ENCODE measurements around the gene ARHGAP21. TPM values are rescaled to one million over a fixed set of nuclear protein-coding genes. Genes with fewer than 3 reads are reported as not detected.
A peak's percentile ranks its signal among the peaks of the same experiment; 100 is the strongest.

ARHGAP21 gene
- total and polyA plus RNA-seq, 9 of the 15 experiments (the other 6 are each of a cell fraction or from before 2014, with no cell fraction given), result 13.6 to 145 (median 60.8) TPM

- TF ChIP-seq NCOR1 (IDR thresholded peaks at IDR 0.05), result no peak
- TF ChIP-seq MCM5 (IDR thresholded peaks at IDR 0.05; ENCODE audit: low read depth), result no peak
Observed at GRCh38 chr10:24737001-24737400, 13.3 kb upstream of the ARHGAP21 start (continued).

GRCh38 chr10:24731942-24732341 lies 8.3 kb upstream of the ARHGAP21 start:
- H2AFZ ChIP-seq (ENCODE audit: low read depth, low read length), result no peak overlapping the region

GRCh38 chr10:24730811-24731210 lies 7.1 kb upstream of the ARHGAP21 start:
- ChIA-PET POLR2A (interaction anchor here (0.7 kb wide), 1 partner anchor 892 kb away, joined by 3 read pairs; no protein-coding TSS in a partner anchor), CTCF (ENCODE audit: low intra/inter-chr PET ratio) (no interaction called here)
- WGBS (ENCODE audit: insufficient coverage, low coverage, missing lambda C conversion rate), result 68% methylated on average over 3 of the region's 3 CpGs
- Histone ChIP-seq H3K9me3 (replicated peaks; ENCODE audit: control insufficient read depth, insufficient read depth, low read depth, low read length) (no peaks in the 10 kb centered on the region), H2AFZ (ENCODE audit: low read depth, low read length) (0 out of 2 replicates have a peak overlapping the region, but pooled peaks have one; percentile 30), H3K9ac (ENCODE audit: insufficient read depth in 1 of 2, low read depth in 2 of 2, low read length in 2 of 2) (no peak overlapping the region), H3K79me2 (ENCODE audit: control insufficient read depth, insufficient read depth, low read length) (no peaks in the 10 kb centered on the region), H3K9me1 (ENCODE audit: control insufficient read depth, insufficient read depth, low read length) (no peaks in the 10 kb centered on the region), H3K4me3 (no peak overlapping the region), H3K36me3 (ENCODE audit: control insufficient read depth, insufficient read depth, low read length) (no peaks in the 10 kb centered on the region), H3K27me3 (ENCODE audit: control insufficient read depth in 2 of 2, insufficient read depth in 2 of 2, low read length in 2 of 2) (no peaks in the 10 kb centered on the region), H3K27ac (ENCODE audit: extremely low read depth, low read depth, low read length) (no peak overlapping the region), H4K20me1 (replicated peaks; ENCODE audit: control insufficient read depth, insufficient read depth, low read length) (no peaks in the 10 kb centered on the region), H3K4me2 (ENCODE audit: insufficient read depth, low read length) (no peak overlapping the region), H3K4me1 (replicated peaks in 1 of 2; ENCODE audit: control insufficient read depth in 2 of 2, insufficient read depth in 2 of 2, low read length in 2 of 2) (no peaks in the 10 kb centered on the region; a peak in 2 of 5 replicates)
- in situ Hi-C loops (cut with MboI), result no loop called here
- TF ChIP-seq, protein P1, sequence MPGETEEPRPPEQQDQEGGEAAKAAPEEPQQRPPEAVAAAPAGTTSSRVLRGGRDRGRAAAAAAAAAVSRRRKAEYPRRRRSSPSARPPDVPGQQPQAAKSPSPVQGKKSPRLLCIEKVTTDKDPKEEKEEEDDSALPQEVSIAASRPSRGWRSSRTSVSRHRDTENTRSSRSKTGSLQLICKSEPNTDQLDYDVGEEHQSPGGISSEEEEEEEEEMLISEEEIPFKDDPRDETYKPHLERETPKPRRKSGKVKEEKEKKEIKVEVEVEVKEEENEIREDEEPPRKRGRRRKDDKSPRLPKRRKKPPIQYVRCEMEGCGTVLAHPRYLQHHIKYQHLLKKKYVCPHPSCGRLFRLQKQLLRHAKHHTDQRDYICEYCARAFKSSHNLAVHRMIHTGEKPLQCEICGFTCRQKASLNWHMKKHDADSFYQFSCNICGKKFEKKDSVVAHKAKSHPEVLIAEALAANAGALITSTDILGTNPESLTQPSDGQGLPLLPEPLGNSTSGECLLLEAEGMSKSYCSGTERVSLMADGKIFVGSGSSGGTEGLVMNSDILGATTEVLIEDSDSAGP (CRISPR knock-in tag; IDR thresholded peaks at IDR 0.05), result no peak
- TF ChIP-seq SP2 (IDR thresholded peaks at IDR 0.05; ENCODE audit: extremely low read depth, low read depth, low read length, poor library complexity, severe bottlenecking) (no peak), GATA2 (CRISPR knock-in tag; IDR thresholded peaks at IDR 0.05) (no peak), ZNF79 (CRISPR knock-in tag; IDR thresholded peaks at IDR 0.05; ENCODE audit: low read depth) (no peak)
- no TSS peak for BruUV-seq (replicated peaks)
- no peak for ATAC-seq
- intact Hi-C loops (cut with micrococcal nuclease), result no loop called here
- no peak for DNase-seq (ENCODE audit: extremely low read depth in 1 of 4, low spot score in 3 of 4)
- no peak for FAIRE-seq

More at GRCh38 chr10:24731942-24732341, 8.3 kb upstream of the ARHGAP21 start:
- TF ChIP-seq TCF15 (CRISPR knock-in tag; IDR thresholded peaks at IDR 0.05), result no peak
- ATAC-seq (no peak), FAIRE-seq (no peak), DNase-seq (ENCODE audit: extremely low read depth in 1 of 4, low spot score in 3 of 4) (no peak)
- no TSS peak for BruUV-seq (replicated peaks)
- Histone ChIP-seq H3K4me1 (replicated peaks in 1 of 2; ENCODE audit: control insufficient read depth in 2 of 2, insufficient read depth in 2 of 2, low read length in 2 of 2) (peaks cover 0 to 2% of the 10 kb centered on the region in 2 experiments; a peak in 4 of 5 replicates), H3K9ac (ENCODE audit: insufficient read depth in 1 of 2, low read depth in 2 of 2, low read length in 2 of 2) (no peak overlapping the region), H3K79me2 (ENCODE audit: control insufficient read depth, insufficient read depth, low read length) (no peaks in the 10 kb centered on the region), H4K20me1 (replicated peaks; ENCODE audit: control insufficient read depth, insufficient read depth, low read length) (no peaks in the 10 kb centered on the region), H3K4me3 (no peak overlapping the region), H3K27ac (ENCODE audit: extremely low read depth, low read depth, low read length) (no peak overlapping the region), H3K9me1 (ENCODE audit: control insufficient read depth, insufficient read depth, low read length) (no peaks in the 10 kb centered on the region), H3K4me2 (ENCODE audit: insufficient read depth, low read length) (no peak overlapping the region), H3K36me3 (ENCODE audit: control insufficient read depth, insufficient read depth, low read length) (no peaks in the 10 kb centered on the region), H3K9me3 (replicated peaks; ENCODE audit: control insufficient read depth, insufficient read depth, low read depth, low read length) (no peaks in the 10 kb centered on the region), H3K27me3 (ENCODE audit: control insufficient read depth in 2 of 2, insufficient read depth in 2 of 2, low read length in 2 of 2) (no peaks in the 10 kb centered on the region)
- CTCF ChIA-PET (ENCODE audit: low intra/inter-chr PET ratio), result no interaction called here
- POLR2A ChIA-PET, result no interaction called here
- WGBS (ENCODE audit: insufficient coverage, low coverage, missing lambda C conversion rate), result 62% methylated on average over 1 of the region's 1 CpG
- in situ Hi-C loops (cut with MboI), result no loop called here
- intact Hi-C loops (cut with micrococcal nuclease), result no loop called here
